HEK293 (cell line): ENCODE results near the gene PKN3.

ENCODE experiments used
- AEBP2 ChIP-seq: fragments of 450-650 bp; formaldehyde crosslinking; IDR thresholded peaks from 2 replicates; pipeline ENCODE4 v1.5.1; 2016; ENCODE audit warnings: missing biosample characterization, missing genetic modification characterization, borderline replicate concordance
- KLF1 ChIP-seq: fragments of 450-650 bp; formaldehyde crosslinking; IDR thresholded peaks from 2 replicates; pipeline ENCODE4 v1.5.1; 2016; ENCODE audit warnings: missing biosample characterization, missing genetic modification characterization
- PATZ1 ChIP-seq: fragments of 450-650 bp; formaldehyde crosslinking; IDR thresholded peaks from 2 replicates; pipeline ENCODE4 v1.5.1; 2016; ENCODE audit warnings: missing biosample characterization, missing genetic modification characterization
- REPIN1 ChIP-seq: fragments of 450-650 bp; formaldehyde crosslinking; IDR thresholded peaks from 2 replicates; pipeline ENCODE4 v1.5.1; 2017; ENCODE audit warnings: missing biosample characterization, missing genetic modification characterization, low read depth
- TCF7L2 ChIP-seq: IDR thresholded peaks from 2 replicates; pipeline ENCODE4 v1.6.1; 2011; ENCODE audit warnings: low read depth, mild to moderate bottlenecking, inconsistent platforms, low read length, moderate library complexity, borderline replicate concordance
- ZBTB17 ChIP-seq: fragments of 450-650 bp; formaldehyde crosslinking; IDR thresholded peaks from 2 replicates; pipeline ENCODE4 v1.5.1; 2016; ENCODE audit warnings: missing biosample characterization, missing genetic modification characterization
- ZBTB20 ChIP-seq: fragments of 450-650 bp; formaldehyde crosslinking; IDR thresholded peaks from 2 replicates; pipeline ENCODE4 v1.5.1; 2016; ENCODE audit warnings: missing biosample characterization, missing genetic modification characterization
- ZFP3 ChIP-seq: fragments of 450-650 bp; formaldehyde crosslinking; IDR thresholded peaks from 2 replicates; pipeline ENCODE4 v1.5.1; 2016; ENCODE audit warnings: low read depth, missing biosample characterization, missing genetic modification characterization
- ZNF169 ChIP-seq: fragments of 450-650 bp; formaldehyde crosslinking; IDR thresholded peaks from 2 replicates; pipeline ENCODE4 v1.5.1; 2016; ENCODE audit warnings: missing biosample characterization, missing genetic modification characterization
- ZNF239 ChIP-seq: fragments of 450-650 bp; formaldehyde crosslinking; IDR thresholded peaks from 2 replicates; pipeline ENCODE4 v1.5.1; 2016; ENCODE audit warnings: missing biosample characterization, missing genetic modification characterization
- ZNF274 ChIP-seq, 2 experiments: fragments of 200-500 bp in 1 of 2; fragments of 450-650 bp in 1 of 2; sonication (Bioruptor generic) in 1 of 2; formaldehyde crosslinking in 1 of 2; IDR thresholded peaks; 2 replicates each; pipeline versions ENCODE4 v1.5.1 to v1.6.1; 2014 to 2016; ENCODE audit warnings: borderline replicate concordance in 1 of 2, inconsistent platforms in 1 of 2, low read length in 1 of 2, missing biosample characterization in 1 of 2, missing genetic modification characterization in 1 of 2
- ZNF398 ChIP-seq: fragments of 450-650 bp; formaldehyde crosslinking; IDR thresholded peaks from 2 replicates; pipeline ENCODE4 v1.5.1; 2017; ENCODE audit warnings: missing biosample characterization, missing genetic modification characterization
- ZNF426 ChIP-seq: fragments of 450-650 bp; formaldehyde crosslinking; IDR thresholded peaks from 2 replicates; pipeline ENCODE4 v1.5.1; 2017; ENCODE audit warnings: missing biosample characterization, missing genetic modification characterization, mild to moderate bottlenecking, inconsistent platforms, moderate library complexity
- ZNF654 ChIP-seq: fragments of 450-650 bp; formaldehyde crosslinking; IDR thresholded peaks from 2 replicates; pipeline ENCODE4 v1.5.1; 2016; ENCODE audit warnings: low read depth, missing biosample characterization, missing genetic modification characterization
- ZNF658 ChIP-seq: fragments of 450-650 bp; formaldehyde crosslinking; IDR thresholded peaks from 2 replicates; pipeline ENCODE4; 2016; ENCODE audit warnings: missing biosample characterization, missing genetic modification characterization
- ZNF747 ChIP-seq: fragments of 450-650 bp; formaldehyde crosslinking; IDR thresholded peaks from 2 replicates; pipeline ENCODE4 v1.5.1; 2016; ENCODE audit warnings: missing biosample characterization, missing genetic modification characterization
- ZNF777 ChIP-seq: fragments of 450-650 bp; formaldehyde crosslinking; IDR thresholded peaks from 2 replicates; pipeline ENCODE4 v1.5.1; 2017; ENCODE audit warnings: missing biosample characterization, missing genetic modification characterization, borderline replicate concordance
- ZSCAN18 ChIP-seq: fragments of 450-650 bp; formaldehyde crosslinking; IDR thresholded peaks from 2 replicates; pipeline ENCODE4 v1.5.1; 2016; ENCODE audit warnings: missing biosample characterization, missing genetic modification characterization
- TF ChIP-seq, protein P1 (sequence below): fragments of 450-650 bp; formaldehyde crosslinking; IDR thresholded peaks from 2 replicates; pipeline ENCODE4 v1.5.1; 2016; ENCODE audit warnings: missing biosample characterization, missing genetic modification characterization
- TF ChIP-seq, protein P2 (sequence below): fragments of 450-650 bp; formaldehyde crosslinking; IDR thresholded peaks from 2 replicates; pipeline ENCODE4 v1.5.1; 2016; ENCODE audit warnings: missing biosample characterization, missing genetic modification characterization
- TF ChIP-seq, protein P3 (sequence below): fragments of 450-650 bp; formaldehyde crosslinking; IDR thresholded peaks from 2 replicates; pipeline ENCODE4 v1.5.1; 2017; ENCODE audit warnings: missing biosample characterization, missing genetic modification characterization

PKN3 gene

GRCh38 chr9:128688501-128689292, 13.6 kb upstream of the PKN3 start, which contains the start of gene SET (continued):
- TF ChIP-seq, protein P1, sequence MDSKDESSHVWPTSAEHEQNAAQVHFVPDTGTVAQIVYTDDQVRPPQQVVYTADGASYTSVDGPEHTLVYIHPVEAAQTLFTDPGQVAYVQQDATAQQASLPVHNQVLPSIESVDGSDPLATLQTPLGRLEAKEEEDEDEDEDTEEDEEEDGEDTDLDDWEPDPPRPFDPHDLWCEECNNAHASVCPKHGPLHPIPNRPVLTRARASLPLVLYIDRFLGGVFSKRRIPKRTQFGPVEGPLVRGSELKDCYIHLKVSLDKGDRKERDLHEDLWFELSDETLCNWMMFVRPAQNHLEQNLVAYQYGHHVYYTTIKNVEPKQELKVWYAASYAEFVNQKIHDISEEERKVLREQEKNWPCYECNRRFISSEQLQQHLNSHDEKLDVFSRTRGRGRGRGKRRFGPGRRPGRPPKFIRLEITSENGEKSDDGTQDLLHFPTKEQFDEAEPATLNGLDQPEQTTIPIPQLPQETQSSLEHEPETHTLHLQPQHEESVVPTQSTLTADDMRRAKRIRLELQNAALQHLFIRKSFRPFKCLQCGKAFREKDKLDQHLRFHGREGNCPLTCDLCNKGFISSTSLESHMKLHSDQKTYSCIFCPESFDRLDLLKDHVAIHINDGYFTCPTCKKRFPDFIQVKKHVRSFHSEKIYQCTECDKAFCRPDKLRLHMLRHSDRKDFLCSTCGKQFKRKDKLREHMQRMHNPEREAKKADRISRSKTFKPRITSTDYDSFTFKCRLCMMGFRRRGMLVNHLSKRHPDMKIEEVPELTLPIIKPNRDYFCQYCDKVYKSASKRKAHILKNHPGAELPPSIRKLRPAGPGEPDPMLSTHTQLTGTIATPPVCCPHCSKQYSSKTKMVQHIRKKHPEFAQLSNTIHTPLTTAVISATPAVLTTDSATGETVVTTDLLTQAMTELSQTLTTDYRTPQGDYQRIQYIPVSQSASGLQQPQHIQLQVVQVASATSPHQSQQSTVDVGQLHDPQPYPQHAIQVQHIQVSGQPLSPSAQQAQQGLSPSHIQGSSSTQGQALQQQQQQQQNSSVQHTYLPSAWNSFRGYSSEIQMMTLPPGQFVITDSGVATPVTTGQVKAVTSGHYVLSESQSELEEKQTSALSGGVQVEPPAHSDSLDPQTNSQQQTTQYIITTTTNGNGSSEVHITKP (tag by site-specific recombination), result no peak
- peak; percentile 82 for TF ChIP-seq PATZ1 (tag by site-specific recombination)
- TF ChIP-seq ZNF426 (tag by site-specific recombination), result no peak
- no peak for TF ChIP-seq ZSCAN18 (tag by site-specific recombination)
- peak; percentile 89 for TF ChIP-seq ZBTB20 (tag by site-specific recombination)
- no peak for TF ChIP-seq REPIN1
- no peak for TF ChIP-seq TCF7L2
- TF ChIP-seq ZNF658 (tag by site-specific recombination), result no peak
- TF ChIP-seq ZNF274 (IDR thresholded peaks at IDR 0.05; ENCODE audit: low read length), result no peak
- no peak for TF ChIP-seq ZNF274 (tag by site-specific recombination; IDR thresholded peaks at IDR 0.05; ENCODE audit: borderline replicate concordance)
- no peak for TF ChIP-seq ZNF169 (tag by site-specific recombination)
- no peak for TF ChIP-seq ZFP3 (tag by site-specific recombination)
- no peak for TF ChIP-seq AEBP2
- TF ChIP-seq, protein P2, sequence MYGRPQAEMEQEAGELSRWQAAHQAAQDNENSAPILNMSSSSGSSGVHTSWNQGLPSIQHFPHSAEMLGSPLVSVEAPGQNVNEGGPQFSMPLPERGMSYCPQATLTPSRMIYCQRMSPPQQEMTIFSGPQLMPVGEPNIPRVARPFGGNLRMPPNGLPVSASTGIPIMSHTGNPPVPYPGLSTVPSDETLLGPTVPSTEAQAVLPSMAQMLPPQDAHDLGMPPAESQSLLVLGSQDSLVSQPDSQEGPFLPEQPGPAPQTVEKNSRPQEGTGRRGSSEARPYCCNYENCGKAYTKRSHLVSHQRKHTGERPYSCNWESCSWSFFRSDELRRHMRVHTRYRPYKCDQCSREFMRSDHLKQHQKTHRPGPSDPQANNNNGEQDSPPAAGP (tag by site-specific recombination), result no peak
- TF ChIP-seq KLF1 (tag by site-specific recombination), result no peak
- TF ChIP-seq ZNF398 (tag by site-specific recombination), result peak; percentile 68; the same call in 1 of the 2 replicates
- TF ChIP-seq, protein P3, sequence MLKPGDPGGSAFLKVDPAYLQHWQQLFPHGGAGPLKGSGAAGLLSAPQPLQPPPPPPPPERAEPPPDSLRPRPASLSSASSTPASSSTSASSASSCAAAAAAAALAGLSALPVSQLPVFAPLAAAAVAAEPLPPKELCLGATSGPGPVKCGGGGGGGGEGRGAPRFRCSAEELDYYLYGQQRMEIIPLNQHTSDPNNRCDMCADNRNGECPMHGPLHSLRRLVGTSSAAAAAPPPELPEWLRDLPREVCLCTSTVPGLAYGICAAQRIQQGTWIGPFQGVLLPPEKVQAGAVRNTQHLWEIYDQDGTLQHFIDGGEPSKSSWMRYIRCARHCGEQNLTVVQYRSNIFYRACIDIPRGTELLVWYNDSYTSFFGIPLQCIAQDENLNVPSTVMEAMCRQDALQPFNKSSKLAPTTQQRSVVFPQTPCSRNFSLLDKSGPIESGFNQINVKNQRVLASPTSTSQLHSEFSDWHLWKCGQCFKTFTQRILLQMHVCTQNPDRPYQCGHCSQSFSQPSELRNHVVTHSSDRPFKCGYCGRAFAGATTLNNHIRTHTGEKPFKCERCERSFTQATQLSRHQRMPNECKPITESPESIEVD (tag by site-specific recombination), result no peak
- no peak for TF ChIP-seq ZNF777 (tag by site-specific recombination)
- no peak for TF ChIP-seq ZNF654 (tag by site-specific recombination)
- TF ChIP-seq ZNF747 (tag by site-specific recombination), result no peak
- no peak for TF ChIP-seq ZNF239
- peak; percentile 73 for TF ChIP-seq ZBTB17 (tag by site-specific recombination)
